HEK293 (cell line): ENCODE data around the gene DAND5.

Experiments used
- ZFP37 ChIP-seq: fragments of 450-650 bp; formaldehyde crosslinking; IDR thresholded peaks from 2 replicates; pipeline ENCODE4 v1.5.1; 2016; ENCODE audit warnings: missing biosample characterization, missing genetic modification characterization
- ZNF433 ChIP-seq: fragments of 450-650 bp; formaldehyde crosslinking; IDR thresholded peaks from 2 replicates; pipeline ENCODE4 v1.5.1; 2016; ENCODE audit warnings: missing biosample characterization, missing genetic modification characterization, low read depth
- ZNF548 ChIP-seq: fragments of 450-650 bp; formaldehyde crosslinking; IDR thresholded peaks from 2 replicates; pipeline ENCODE4 v1.5.1; 2016; ENCODE audit warnings: missing biosample characterization, missing genetic modification characterization

DNA sequence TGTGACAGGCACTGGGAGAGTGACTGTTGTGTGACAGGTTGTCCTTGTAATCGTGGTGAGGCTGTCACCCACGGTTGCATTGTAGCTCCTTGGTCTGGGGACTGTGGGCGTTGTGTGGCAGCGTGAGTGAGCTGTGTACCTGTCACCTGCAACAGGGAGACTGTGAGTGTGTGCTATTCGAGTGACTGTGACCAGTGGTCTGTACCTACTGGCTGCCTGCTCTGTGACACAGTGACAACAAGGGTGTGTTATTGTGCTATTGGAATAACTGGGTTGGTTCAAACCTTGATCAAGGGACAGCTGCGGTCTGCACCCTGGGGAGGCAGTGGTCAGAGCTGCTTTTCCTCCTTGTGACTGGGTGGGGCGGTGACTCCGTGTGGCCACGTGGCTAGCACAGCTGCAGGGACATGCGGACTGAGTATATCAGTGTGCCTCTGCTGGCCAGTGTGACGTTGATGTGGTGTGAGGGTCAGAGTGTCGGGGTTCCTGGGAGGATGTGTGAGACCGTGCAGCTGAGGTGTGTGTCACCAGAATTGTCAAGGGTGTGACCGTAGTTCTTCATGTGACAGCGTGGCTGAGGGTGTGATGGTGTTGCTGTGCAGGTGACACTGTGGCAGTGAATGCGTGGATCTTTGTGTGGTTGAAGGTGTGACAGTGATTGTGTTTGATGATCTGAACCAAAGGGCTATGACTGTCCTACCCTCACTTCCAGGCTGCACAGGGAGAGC, 15.8 kb downstream of the DAND5 start:
- TF ChIP-seq ZFP37 (tag by site-specific recombination) (no peak), ZNF548 (tag by site-specific recombination) (no peak), ZNF433 (tag by site-specific recombination) (no peak)
